T1000 (cell line): ENCODE data around the gene HDAC9.
"Not testable (repeated sequence)": the region's sequence is repeated elsewhere in the genome, so short reads cannot be mapped to it uniquely, and the experiment has no call there.

Experiments
- DNase-seq: peaks from one replicate; lab custom pipeline; 2025; ENCODE audit warnings: mixed read lengths; lab: John Stamatoyannopoulos, UW

Gene HDAC9

GRCh38 chr7:18900803-18901202 is 405.3 kb downstream of the HDAC9 start:
- DNase-seq: no peak

DNA sequence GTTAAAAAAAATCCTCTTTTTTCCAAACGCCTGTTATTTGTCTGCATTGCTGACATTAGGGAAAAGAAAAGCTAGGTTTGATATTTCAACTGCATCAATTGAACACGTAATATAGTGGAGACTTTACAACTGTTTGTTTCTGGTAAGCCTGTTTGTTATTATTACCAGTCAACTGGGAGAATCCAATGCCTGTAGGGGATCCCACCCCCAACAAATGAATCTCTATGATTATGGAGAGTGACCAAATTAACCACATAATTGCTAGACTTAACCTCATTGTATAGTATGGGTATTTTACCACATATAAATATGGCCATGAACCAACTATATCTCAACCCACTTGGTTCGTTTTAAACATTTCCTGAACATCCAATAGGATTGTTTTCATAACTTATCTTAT is 405.8 kb downstream of the HDAC9 start:
- DNase-seq: no peak

DNA sequence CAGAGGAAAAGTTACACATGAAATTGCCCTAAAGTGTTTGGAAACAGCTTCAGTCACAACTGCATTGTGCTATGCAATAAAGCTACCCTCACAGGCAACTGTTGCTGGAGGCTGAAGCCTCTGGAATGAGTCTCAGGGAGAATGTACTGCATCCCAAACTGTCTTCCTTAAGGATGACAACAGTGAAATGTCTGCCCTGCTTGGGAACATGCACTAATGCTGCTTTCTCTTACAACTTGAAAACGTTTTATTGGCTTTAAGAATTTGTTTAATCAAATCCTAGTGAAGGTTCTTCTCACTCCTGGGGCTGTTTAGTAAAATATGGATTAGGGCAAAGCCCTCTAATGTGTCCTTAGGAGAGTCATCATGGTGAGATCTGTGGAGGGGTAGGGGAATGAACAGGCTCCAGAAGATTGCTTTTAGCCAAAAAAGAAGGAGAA is 406.5 kb downstream of the HDAC9 start:
- DNase-seq: no peak

GRCh38 chr7:18902892-18903291 is 407.3 kb downstream of the HDAC9 start:
- no peak for DNase-seq

DNA sequence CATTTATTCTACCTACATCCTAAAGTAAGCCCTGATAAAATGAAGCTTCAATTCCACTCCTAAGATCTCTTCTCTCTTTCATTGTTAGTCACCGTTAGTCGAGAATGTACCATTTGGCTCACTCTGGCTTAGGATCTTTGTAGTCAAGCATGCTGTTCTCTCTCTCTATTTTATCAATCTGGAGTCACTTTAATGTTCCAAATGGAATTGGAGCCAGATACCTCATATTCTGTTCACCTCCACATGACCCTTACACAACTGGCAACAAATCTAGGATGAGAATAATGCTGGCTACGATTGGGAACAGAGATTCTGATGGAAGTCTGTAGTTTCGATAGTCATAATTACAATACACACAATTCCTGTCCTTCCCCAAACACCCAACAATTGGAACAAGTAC is 408.1 kb downstream of the HDAC9 start:
- no peak for DNase-seq

GRCh38 chr7:18905316-18905943 is 409.9 kb downstream of the HDAC9 start:
- no peak for DNase-seq

- DNase-seq: no peak
These were observed 411.4 kb downstream of the HDAC9 start for GRCh38 chr7:18906901-18907300.

- DNase-seq: no peak
These were observed 417.6 kb downstream of the HDAC9 start for GRCh38 chr7:18913106-18913505.

DNA sequence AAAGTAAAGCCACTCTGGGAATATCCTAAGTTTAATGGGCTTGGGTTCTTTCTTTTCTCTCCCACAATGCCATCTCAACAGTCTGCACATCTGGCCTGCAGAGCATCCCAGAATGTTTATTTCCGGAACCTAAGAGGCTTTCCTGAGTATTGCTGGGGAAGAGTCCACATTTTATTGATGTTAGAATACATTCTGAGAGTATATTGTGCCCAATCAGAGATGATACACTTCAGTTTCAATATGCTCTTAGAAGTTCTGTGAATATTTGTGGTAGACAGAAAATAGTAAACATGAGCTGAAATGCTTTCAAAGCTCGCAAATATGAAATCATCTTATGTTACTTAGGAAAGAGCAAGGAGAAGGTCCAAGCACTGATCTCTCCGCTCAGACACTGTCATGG is 421.3 kb downstream of the HDAC9 start:
- DNase-seq: no peak

GRCh38 chr7:18927134-18927533 is 431.6 kb downstream of the HDAC9 start:
- DNase-seq: no peak

DNA sequence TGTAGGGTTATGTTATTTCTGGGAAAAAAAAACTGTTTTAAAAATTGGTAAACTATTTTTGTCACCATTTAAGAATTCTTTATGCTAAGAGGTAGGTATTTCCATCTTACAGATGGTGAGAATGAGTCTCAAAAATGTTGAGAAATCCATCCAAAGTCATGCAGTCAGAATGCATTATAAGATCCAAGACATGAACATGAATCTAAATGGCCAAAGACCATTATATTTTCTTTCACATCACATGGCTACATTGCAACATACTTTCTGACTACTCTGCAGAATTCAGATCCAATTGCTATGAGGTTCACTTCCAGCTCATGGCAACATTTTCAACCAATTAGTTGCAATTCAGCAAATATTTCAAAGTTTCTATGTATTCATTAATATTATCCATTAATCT is 440.7 kb downstream of the HDAC9 start:
- DNase-seq: no peak

- no peak for DNase-seq
These were observed 444.4 kb downstream of the HDAC9 start for GRCh38 chr7:18939771-18940592.

DNA sequence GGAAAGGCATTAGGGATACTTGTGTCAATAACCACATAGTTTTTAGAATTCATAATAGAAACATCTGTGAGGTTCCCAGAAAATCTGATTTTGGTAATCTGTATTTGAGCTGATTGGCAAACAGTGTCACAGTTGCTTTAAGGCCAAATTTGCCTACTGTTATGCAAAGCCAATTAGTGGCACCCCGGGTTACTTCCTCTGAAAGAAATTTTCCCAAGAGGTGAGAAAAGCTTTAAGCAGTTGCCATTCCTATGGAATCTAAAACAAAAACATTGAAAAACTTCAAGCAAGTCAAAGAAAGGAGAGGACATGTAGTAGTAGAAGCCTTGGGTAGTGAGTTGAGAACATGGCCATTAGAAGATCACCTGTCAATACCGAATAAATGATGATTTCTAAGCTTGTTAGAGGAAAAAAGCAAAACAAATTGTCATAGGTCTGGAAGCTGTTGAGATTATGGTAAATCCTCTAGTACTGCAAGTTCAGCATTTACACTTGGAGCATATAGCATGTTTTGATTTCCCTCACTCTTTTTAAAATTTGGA is 445.1 kb downstream of the HDAC9 start:
- DNase-seq: no peak

GRCh38 chr7:18941207-18941606 is 445.7 kb downstream of the HDAC9 start:
- DNase-seq: no peak

- no peak for DNase-seq
These were observed 453.0 kb downstream of the HDAC9 start for GRCh38 chr7:18948521-18948920.

GRCh38 chr7:18952846-18953245 is 457.3 kb downstream of the HDAC9 start:
- DNase-seq: no peak

- DNase-seq: no peak
These were observed 463.1 kb downstream of the HDAC9 start for GRCh38 chr7:18958627-18959026.

- no peak for DNase-seq
These were observed 465.2 kb downstream of the HDAC9 start for GRCh38 chr7:18960725-18961124.

DNA sequence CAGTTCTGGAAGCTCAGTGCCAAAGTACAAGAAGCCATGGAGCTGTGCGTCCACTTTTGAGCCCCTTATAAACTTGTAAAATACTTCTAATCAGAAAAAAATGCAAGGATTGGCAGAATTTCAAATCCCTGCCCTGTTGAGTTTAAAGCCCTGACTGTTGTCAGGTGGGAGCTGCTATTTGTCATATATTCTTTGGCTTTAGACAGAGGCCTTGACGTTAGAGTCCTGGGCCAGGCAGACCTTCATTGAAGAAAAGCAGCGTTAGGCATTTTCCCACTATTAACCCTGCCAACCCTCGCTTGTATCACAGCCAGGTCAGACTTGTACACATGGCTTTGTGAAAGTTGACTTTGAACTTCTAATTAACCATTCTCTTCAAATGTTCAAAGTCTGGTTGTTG is 466.5 kb downstream of the HDAC9 start:
- no peak for DNase-seq

DNA sequence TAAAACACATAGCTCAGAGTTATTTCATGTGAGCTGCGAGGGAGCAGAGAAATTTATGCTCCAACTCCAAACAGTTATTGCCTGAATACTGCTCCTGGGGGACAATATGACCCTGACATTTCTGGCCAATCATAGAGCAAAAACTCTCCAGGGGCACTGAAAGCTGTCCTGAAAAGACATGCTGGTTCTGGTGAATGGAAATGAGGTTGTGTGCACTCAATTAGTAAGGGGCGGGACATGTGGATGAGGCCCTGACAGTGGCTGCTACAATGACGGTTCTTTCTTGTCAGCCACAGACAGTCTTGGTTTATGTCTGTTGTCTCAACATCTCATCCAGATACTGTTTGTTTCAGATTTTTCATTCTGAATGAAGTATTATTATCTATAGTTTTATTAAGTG is 470.1 kb downstream of the HDAC9 start:
- DNase-seq: no peak

DNA sequence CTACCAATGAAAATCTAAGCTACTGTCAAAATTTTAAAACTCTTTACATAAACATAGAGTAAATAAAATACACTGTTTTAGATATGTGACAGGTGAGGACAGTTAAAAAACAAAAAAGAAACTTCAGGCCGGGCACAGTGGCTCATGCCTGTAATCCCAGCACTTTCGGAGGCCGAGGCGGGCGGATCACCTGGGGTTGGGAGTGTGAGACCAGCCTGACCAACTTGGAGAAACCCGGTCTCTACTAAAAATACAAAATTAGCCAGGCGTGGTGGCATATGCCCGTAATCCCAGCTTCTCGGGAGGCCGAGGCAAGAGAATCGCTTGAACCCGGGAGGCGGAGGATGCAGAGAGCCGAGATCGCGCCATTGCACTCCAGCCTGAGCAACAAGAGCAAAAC is 472.2 kb downstream of the HDAC9 start:
- not testable (repeated sequence) for DNase-seq

DNA sequence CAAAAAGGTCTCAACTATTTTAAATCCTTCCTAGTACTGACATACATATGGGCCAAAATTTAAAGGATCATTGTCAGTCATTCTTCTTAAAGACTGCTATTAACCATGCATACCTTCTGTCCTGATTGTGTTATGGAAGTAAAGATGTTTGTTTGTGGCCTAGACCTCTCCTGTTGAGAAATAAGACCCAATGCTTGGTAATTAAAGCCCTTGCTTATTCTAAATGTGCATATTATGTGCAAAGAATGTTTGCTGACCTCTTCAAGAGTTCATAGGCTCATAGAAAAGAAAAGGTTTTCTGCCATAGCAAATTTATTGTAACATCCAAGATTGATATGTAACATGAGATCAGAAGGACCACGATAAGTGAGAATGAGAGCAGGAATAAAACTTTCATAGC is 476.3 kb downstream of the HDAC9 start:
- no peak for DNase-seq

DNA sequence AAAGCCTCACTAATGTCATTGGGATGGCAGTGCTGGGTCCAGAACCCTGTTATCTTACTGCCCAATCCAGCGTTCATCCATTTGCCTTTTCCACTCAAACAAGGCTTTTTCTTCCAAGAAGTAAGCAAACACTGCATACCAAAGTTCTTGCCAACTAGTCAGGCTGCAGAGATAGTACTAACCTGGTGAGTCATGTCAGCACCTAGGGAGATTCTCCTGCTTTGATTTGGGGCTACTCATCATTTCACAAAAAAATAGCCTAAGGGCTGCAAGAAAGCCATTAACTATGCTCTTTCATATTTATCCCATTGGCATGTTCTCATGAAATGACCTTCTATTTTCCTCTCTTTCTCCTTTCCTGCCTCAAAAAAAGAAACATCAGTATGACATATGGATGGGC is 479.3 kb downstream of the HDAC9 start:
- peak; percentile 47 for DNase-seq
